PC-9 (cell line): Measurements from ENCODE around the gene PHACTR1. TPM values are rescaled to one million over a fixed set of nuclear protein-coding genes. Genes with fewer than 3 reads are reported as not detected.

Experiments
- BruUV-seq: library from RNA; stranded (reverse); fragments of 400-500 nt; replicated peaks from 2 replicates; lab custom pipeline; 2021; lab: Mats Ljungman, UMichigan
- CTCF ChIA-PET: fragments of 300-600 bp; sonication (Branson Sonifier 250); formaldehyde crosslinking; loops from one replicate; lab custom pipeline; 2022; ENCODE audit warnings: antibody characterized with exemption; lab: Charles Lee
- POLR2A ChIA-PET: fragments of 300-600 bp; sonication (Branson Sonifier 250); formaldehyde crosslinking; loops from one replicate; lab custom pipeline; 2022; ENCODE audit warnings: antibody characterized with exemption; ENCODE audit not compliant: unreplicated experiment; lab: Charles Lee
- DNase-seq, 2 experiments: peaks; one replicate each; pipeline versions ENCODE4 v3.0.0 to v3.0.0-alpha.2; 2015 to 2022; ENCODE audit warnings: mixed read lengths in 1 of 2
- H2AFZ ChIP-seq: fragments of 200-600 bp; sonication (generic); 2 replicates; pipeline ENCODE4 v1.8.1; 2017; ENCODE audit warnings: antibody characterized with exemption
- H3F3A ChIP-seq: fragments of 200-600 bp; sonication (generic); 2 replicates; pipeline ENCODE4 v1.8.1; 2017; ENCODE audit warnings: antibody characterized with exemption, mild to moderate bottlenecking, low read depth; ENCODE audit not compliant: insufficient read depth
- H3K27ac ChIP-seq: fragments of 200-600 bp; sonication (generic); 2 replicates; pipeline ENCODE4 v1.6.1; 2016; ENCODE audit warnings: mixed run types
- H3K27me3 ChIP-seq: fragments of 200-600 bp; sonication (generic); 2 replicates; pipeline ENCODE4 v1.6.1; 2016; ENCODE audit warnings: low read depth, mixed run types; ENCODE audit not compliant: insufficient read depth
- H3K36me3 ChIP-seq: fragments of 200-600 bp; sonication (generic); 2 replicates; pipeline ENCODE4 v1.6.1; 2016; ENCODE audit warnings: low read depth, mixed run types
- H3K4me1 ChIP-seq: fragments of 200-600 bp; sonication (generic); replicated peaks from 2 replicates; pipeline ENCODE4 v1.6.1; 2016; ENCODE audit warnings: mixed run types; ENCODE audit not compliant: insufficient read depth
- H3K4me2 ChIP-seq: fragments of 200-600 bp; sonication (generic); 2 replicates; pipeline ENCODE4 v1.6.1; 2017; ENCODE audit warnings: mixed run types
- H3K4me3 ChIP-seq: fragments of 200-600 bp; sonication (generic); 2 replicates; pipeline ENCODE4 v1.6.1; 2016; ENCODE audit warnings: mixed run types
- H3K79me2 ChIP-seq: fragments of 200-600 bp; sonication (generic); 2 replicates; pipeline ENCODE4 v1.6.1; 2017; ENCODE audit warnings: low read depth, mixed run types
- H3K9me2 ChIP-seq: fragments of 200-600 bp; sonication (generic); 2 replicates; pipeline ENCODE4 v1.8.1; 2017; ENCODE audit warnings: mild to moderate bottlenecking; ENCODE audit not compliant: insufficient read depth
- H3K9me3 ChIP-seq: fragments of 200-600 bp; sonication (generic); 2 replicates; pipeline ENCODE4 v1.8.1; 2016; ENCODE audit warnings: low read depth; ENCODE audit not compliant: insufficient read depth
- H4K20me1 ChIP-seq: fragments of 200-600 bp; sonication (generic); 2 replicates; pipeline ENCODE4 v1.8.1; 2017; ENCODE audit not compliant: insufficient read depth
- CTCF ChIP-seq: fragments of 200-600 bp; sonication (generic); conservative IDR thresholded peaks from 2 replicates; pipeline ENCODE4 v1.6.1; 2017; ENCODE audit warnings: mixed run types, antibody characterized with exemption, mild to moderate bottlenecking, moderate library complexity
- EZH2 ChIP-seq: fragments of 200-600 bp; sonication (generic); IDR thresholded peaks from 2 replicates; pipeline ENCODE4 v1.8.0; 2017; ENCODE audit warnings: antibody characterized with exemption, low read depth
- intact Hi-C: fragments of 100-400 bp; cut with micrococcal nuclease; formaldehyde crosslinking; loops from one replicate; pipeline ENCODE4 v1.10.0; 2022; ENCODE audit not compliant: unreplicated experiment
- total RNA-seq: library from RNA; stranded (reverse); gene quantifications from 2 replicates; pipeline ENCODE4 v1.2.3, GENCODE V29; 2021

PHACTR1 gene
- total RNA-seq, 1 experiment from 2014 or later: not detected

DNA sequence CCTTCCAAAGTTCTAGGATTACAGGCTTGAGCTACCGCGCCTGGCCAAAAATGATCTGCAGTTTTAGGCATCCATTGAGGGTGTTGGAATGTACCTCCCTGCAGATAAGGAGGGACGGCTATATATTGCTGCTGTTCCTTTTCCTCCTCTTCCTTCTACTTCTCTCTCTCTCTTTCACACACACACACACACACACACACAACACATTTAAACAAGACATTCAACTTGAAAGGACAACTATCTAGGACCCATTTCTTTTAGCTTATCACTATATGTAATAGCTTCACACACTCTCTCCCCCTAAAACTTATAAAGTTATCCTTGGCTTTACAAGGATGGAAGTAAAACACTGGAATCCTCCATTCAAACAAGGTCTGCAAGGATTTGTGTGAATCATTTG, 260.6 kb downstream of the PHACTR1 start:
- TF ChIP-seq CTCF: no peak
- TF ChIP-seq EZH2: no peak
- no TSS peak for BruUV-seq
- Histone ChIP-seq H3K27ac (no peak overlapping the region), H3K4me1 (no peaks in the 10 kb centered on the region), H3K79me2 (no peaks in the 10 kb centered on the region), H3K9me2 (no peaks in the 10 kb centered on the region), H4K20me1 (no peaks in the 10 kb centered on the region), H3K4me3 (no peak overlapping the region), H3K4me2 (no peak overlapping the region), H2AFZ (no peak overlapping the region), H3K36me3 (no peaks in the 10 kb centered on the region), H3K27me3 (peaks cover 23% of the 10 kb centered on the region; the same call in 1 of the 2 replicates), H3F3A (no peaks in the 10 kb centered on the region), H3K9me3 (0 out of 2 replicates have a peak, but pooled peaks cover 3% of the 10 kb centered on the region)
- POLR2A ChIA-PET: no interaction called here
- intact Hi-C loops: no loop called here
- no peak for DNase-seq
- CTCF ChIA-PET: no interaction called here

DNA sequence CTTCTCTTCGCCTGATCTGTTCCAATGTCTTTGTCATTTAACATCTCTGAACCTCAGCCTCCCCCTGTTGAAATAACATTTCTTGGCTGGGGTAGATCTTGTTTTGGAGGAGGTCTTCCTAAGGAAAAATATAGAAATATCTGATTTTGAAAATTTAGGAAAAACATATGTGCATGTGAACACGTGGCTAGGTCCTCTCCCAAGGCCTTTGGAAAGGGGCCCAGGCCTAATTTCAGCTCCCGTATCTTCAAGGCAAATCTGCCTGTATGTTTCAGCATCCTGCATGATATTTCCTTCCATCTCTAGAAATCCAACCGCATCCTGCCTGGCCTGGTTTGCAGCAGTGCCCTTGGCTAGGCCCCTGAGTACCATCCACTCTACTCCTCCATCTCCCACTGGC, 261.2 kb downstream of the PHACTR1 start:
- no peak for DNase-seq
- Histone ChIP-seq H2AFZ (no peak overlapping the region), H3K9me3 (0 out of 2 replicates have a peak, but pooled peaks cover 3% of the 10 kb centered on the region), H4K20me1 (no peaks in the 10 kb centered on the region), H3F3A (no peaks in the 10 kb centered on the region), H3K27me3 (peaks cover 25% of the 10 kb centered on the region; the same call in 1 of the 2 replicates), H3K4me1 (no peaks in the 10 kb centered on the region), H3K4me3 (no peak overlapping the region), H3K27ac (no peak overlapping the region), H3K36me3 (no peaks in the 10 kb centered on the region), H3K4me2 (no peak overlapping the region), H3K79me2 (no peaks in the 10 kb centered on the region), H3K9me2 (no peaks in the 10 kb centered on the region)
- ChIA-PET POLR2A (no interaction called here), CTCF (no interaction called here)
- TF ChIP-seq EZH2: no peak
- TF ChIP-seq CTCF: no peak
- intact Hi-C loops: no loop called here
- no TSS peak for BruUV-seq

DNA sequence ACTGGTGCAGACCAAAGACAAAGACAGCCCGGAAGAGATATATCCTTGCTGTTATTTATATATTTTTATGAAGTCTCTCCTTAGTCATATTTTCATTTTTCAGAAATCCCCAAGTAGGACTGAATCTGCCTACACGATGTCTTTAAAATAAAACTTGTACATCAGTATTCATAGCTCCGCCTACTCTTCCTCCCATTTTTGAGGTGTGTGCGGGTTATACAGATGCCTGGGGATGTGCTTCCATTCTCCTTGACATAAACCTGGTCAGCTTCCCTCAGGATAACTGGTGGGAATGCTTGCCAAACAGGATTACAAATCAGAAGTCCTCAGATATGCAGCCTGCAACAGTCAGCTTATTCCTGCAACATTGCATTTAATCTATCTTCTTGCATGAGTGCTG, 264.2 kb downstream of the PHACTR1 start:
- no peaks in the 10 kb centered on the region for H3K79me2 ChIP-seq
- TF ChIP-seq EZH2 (no peak), CTCF (no peak)
- intact Hi-C loops: no loop called here
- H3K27ac ChIP-seq: no peak overlapping the region
- no peak overlapping the region for H3K4me2 ChIP-seq
- CTCF ChIA-PET: no interaction called here
- no peaks in the 10 kb centered on the region for H3K4me1 ChIP-seq
- peaks cover 27% of the 10 kb centered on the region for H3K27me3 ChIP-seq
- no peak overlapping the region for H2AFZ ChIP-seq
- 0 out of 2 replicates have a peak, but pooled peaks cover 3% of the 10 kb centered on the region for H3K9me3 ChIP-seq
- no peaks in the 10 kb centered on the region for H4K20me1 ChIP-seq
- no peak for DNase-seq
- H3K4me3 ChIP-seq: no peak overlapping the region
- no TSS peak for BruUV-seq
- POLR2A ChIA-PET: no interaction called here
- H3F3A ChIP-seq: no peaks in the 10 kb centered on the region
- H3K36me3 ChIP-seq: no peaks in the 10 kb centered on the region
- no peaks in the 10 kb centered on the region for H3K9me2 ChIP-seq
